ENCODE data around the gene EXOC4.

Gene EXOC4

DNA sequence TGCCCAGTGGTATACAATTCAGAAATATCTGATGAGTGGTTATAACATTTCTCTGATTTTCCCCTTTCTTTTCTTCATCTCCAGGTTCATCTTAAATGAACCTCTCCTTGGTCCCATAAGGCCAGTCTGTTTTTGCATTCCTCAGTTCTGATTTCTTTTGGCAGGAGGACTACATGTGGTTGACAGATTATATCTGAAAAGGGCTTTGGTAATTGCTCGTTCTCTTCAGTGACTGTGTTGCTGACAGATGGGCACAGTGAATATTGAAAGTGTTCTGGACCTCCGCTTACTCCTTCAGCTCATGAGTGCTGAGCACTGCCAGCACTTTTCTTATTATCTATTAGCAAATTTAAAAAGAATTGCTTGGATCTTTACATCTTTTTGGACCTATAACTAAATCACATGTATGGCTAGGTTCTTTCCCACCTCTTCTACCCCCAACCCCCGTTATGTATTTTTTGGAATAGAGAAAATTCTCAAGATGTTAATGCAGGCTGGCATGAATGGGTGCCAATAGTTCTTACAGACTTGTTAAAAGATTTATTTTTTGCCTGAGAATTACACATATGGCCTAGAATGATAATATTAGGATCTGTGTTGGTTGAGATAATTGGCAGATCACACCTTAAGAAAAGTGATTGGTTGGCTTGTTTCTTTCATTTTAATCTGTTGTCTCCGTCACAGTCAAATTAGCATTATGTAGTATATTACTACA lies 323.0 kb downstream of the EXOC4 start:
- no peak overlapping the region for H3K27ac ChIP-seq
- ChIA-PET POLR2A (ENCODE audit: low non-redundant PET) (no interaction called here), CTCF (no interaction called here)
- DNase-seq (ENCODE audit: low spot score): no peak
- TF ChIP-seq, protein P1, sequence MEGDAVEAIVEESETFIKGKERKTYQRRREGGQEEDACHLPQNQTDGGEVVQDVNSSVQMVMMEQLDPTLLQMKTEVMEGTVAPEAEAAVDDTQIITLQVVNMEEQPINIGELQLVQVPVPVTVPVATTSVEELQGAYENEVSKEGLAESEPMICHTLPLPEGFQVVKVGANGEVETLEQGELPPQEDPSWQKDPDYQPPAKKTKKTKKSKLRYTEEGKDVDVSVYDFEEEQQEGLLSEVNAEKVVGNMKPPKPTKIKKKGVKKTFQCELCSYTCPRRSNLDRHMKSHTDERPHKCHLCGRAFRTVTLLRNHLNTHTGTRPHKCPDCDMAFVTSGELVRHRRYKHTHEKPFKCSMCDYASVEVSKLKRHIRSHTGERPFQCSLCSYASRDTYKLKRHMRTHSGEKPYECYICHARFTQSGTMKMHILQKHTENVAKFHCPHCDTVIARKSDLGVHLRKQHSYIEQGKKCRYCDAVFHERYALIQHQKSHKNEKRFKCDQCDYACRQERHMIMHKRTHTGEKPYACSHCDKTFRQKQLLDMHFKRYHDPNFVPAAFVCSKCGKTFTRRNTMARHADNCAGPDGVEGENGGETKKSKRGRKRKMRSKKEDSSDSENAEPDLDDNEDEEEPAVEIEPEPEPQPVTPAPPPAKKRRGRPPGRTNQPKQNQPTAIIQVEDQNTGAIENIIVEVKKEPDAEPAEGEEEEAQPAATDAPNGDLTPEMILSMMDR (conservative IDR thresholded peaks at IDR 0.05; ENCODE audit: low read depth): no peak

DNA sequence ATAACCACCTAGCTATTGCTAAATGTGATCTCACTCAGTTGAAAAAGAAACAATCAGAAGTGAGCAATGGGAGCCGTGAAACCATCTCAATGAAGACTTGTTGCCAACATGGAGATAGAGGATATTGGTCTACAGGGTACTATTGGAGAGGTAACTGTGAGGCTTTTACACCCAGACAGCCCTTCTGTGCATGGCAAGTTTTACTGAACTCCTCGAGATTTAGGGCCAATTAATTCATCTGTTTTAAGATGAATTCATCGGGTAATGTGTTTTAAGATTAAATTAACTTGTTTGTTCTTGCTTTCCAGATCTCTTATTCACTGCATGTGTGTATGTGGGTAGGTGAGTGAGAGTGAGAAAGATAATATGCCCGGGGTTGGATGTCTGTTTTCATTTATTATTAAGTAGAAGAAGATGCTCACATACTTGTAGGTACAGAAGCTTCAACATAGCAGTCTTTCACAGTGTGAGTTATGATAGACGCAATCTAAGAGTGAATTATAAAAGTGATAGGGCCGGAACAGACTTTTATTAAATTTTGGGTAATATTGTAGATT lies 323.8 kb downstream of the EXOC4 start:
- TF ChIP-seq, protein P1 (conservative IDR thresholded peaks at IDR 0.05; ENCODE audit: low read depth): no peak
- POLR2A ChIA-PET (ENCODE audit: low non-redundant PET): no interaction called here
- no peak overlapping the region for H3K27ac ChIP-seq
- DNase-seq (ENCODE audit: low spot score): no peak
- CTCF ChIA-PET: no interaction called here

DNA sequence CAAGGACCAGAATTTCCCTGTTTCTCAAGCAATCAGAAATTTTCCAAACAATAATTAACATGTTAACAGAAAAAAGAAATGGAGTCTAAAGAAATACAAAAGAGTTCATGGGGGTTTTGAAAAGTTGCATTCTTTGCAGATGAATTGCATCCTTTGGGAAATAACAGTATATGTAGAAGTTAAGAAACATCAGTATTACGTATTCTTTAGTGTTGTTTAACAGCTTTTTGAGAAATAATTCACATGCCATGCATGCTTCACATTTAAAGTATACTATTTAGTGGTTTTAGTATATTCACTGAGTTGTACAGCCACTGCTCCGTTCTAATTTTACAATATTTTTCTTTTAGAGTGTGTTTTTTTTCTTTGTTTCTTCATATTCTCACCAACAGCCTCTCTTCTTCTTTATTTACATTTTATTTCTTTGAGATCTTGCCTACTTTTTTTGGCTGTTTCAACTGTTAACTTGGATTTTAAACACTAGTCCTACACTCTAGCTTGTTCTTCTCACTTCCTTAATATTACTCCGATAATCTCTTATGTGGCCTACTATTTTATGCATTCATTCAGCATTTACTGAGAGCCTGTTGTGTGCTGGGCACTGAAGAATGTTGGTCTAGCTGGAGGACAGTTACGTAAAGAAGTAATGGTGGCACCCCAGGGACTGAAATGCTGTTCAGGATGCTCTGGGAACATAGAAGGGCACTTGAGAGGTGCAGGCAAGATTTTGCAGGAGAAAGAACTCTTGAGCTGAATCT lies 330.1 kb downstream of the EXOC4 start:
- TF ChIP-seq, protein P1 (conservative IDR thresholded peaks at IDR 0.05; ENCODE audit: low read depth): no peak
- H3K27ac ChIP-seq: no peak overlapping the region
- POLR2A ChIA-PET (ENCODE audit: low non-redundant PET): no interaction called here
- no peak for DNase-seq (ENCODE audit: low spot score)
- CTCF ChIA-PET: no interaction called here

DNA sequence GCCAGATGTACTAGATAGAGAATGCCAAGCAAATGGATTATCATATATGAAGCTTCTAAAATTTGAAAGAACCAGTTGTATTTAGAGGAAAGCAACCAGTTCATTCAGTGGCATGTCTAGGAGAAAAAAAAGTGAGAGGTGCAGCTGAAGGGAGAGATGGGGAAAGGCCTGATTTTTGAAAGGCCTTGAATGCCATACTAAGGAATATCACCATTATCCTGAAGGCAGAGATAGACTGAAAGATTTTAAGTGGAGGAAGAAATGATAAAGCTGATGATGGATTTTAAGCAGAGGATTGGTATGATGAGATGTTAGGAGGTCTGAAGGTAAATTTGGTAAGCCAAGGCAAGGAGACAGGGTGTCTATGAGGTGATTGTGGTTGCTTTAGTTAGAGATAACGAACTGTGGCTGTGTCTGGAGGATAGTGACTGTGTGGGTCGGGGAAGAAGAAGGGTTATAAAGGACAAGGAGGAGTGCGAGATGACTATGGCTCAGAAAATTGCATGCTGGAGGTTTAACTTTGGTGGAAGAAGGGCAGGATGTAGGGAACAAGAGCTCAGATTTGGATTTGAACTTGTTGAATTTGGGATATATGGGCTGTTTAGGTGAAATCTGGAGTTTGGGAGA lies 330.8 kb downstream of the EXOC4 start:
- TF ChIP-seq, protein P1 (conservative IDR thresholded peaks at IDR 0.05; ENCODE audit: low read depth): no peak
- no peak for DNase-seq (ENCODE audit: low spot score)
- ChIA-PET POLR2A (ENCODE audit: low non-redundant PET) (no interaction called here), CTCF (no interaction called here)
- no peak overlapping the region for H3K27ac ChIP-seq

DNA sequence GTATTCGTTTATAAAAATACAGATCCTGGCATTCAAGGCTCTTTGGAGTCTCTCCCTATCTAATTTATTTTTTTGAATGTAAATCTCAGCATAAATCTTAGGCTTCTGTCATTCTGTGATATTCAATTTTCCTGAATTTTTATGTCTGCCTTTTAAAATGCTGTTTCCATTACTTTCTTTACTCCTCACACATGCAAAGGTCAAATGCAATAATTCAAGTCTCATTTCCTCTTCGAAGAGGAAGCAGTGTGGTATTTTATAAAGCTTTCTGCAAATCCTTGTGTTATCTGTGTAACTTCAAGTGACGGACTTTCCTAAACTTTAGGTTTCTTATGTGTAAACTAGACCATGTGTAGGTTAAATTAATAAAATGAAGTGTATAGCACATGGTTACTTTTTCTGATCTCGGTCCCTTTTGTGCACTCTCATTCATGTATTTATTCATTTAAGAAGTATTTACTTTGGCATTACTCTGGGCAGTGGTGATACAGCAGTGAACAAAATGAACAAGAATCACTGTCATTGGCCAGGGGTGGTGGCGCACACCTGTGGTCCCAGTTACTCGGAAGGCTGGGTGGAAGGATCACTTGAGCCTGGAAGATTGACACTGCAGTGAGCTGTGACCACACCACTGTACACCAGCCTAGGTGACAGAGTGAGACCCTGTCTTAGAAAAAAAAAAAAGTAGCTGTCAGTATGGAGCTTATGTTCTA lies 332.2 kb downstream of the EXOC4 start:
- no peak for DNase-seq (ENCODE audit: low spot score)
- ChIA-PET CTCF (no interaction called here), POLR2A (ENCODE audit: low non-redundant PET) (no interaction called here)
- H3K27ac ChIP-seq: no peak overlapping the region
- TF ChIP-seq, protein P1 (conservative IDR thresholded peaks at IDR 0.05; ENCODE audit: low read depth): no peak

DNA sequence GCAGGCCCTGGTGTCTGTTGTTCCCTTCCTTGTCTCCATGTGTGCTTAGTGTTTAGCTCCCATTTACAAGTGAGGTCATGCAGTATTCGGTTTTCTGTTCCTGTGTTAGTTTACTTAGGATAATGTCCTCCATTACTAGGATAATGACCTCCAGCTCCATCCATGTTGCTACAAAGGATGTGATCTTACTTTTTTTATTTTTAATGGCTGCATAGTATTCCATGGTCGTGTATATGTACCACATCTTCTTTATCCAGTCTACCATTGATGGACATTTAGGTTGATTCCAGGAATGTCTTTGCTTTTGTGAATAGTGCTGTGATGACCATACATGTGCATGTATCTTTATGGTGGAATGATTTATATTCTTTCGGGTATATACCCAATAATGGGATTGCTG lies 333.4 kb downstream of the EXOC4 start:
- H3K27ac ChIP-seq: no peak overlapping the region
- TF ChIP-seq, protein P1 (conservative IDR thresholded peaks at IDR 0.05; ENCODE audit: low read depth): no peak
- no peak for DNase-seq (ENCODE audit: low spot score)
- CTCF ChIA-PET: no interaction called here
- POLR2A ChIA-PET (ENCODE audit: low non-redundant PET): no interaction called here

Data from RWPE1 (cell line).